GM18873 (cell line): ENCODE data around the gene LRIG1.
"Not testable (repeated sequence)": the region's sequence is repeated elsewhere in the genome, so short reads cannot be mapped to it uniquely, and the experiment has no call there.

ENCODE experiments used
- ATAC-seq: cut with Tn5 transposase; IDR thresholded peaks from one replicate; pipeline ENCODE4 v1.9.1; 2021; ENCODE audit warnings: mild to moderate bottlenecking, moderate library complexity, moderate number of reproducible peaks; ENCODE audit not compliant: unreplicated experiment, low FRiP score

The LRIG1 gene

GRCh38 chr3:66427951-66428474, 72.8 kb downstream of the LRIG1 start:
- no peak for ATAC-seq

GRCh38 chr3:66427352-66427751, 73.5 kb downstream of the LRIG1 start:
- ATAC-seq, result no peak

- no peak for ATAC-seq
Observed at GRCh38 chr3:66426135-66426534, 74.7 kb downstream of the LRIG1 start.

GRCh38 chr3:66425576-66426114, 75.2 kb downstream of the LRIG1 start:
- no peak for ATAC-seq

GRCh38 chr3:66425032-66425431, 75.8 kb downstream of the LRIG1 start:
- no peak for ATAC-seq

- no peak for ATAC-seq
Observed at GRCh38 chr3:66423791-66424190, 77.0 kb downstream of the LRIG1 start.

GRCh38 chr3:66421893-66422292, 78.9 kb downstream of the LRIG1 start:
- ATAC-seq, result not testable (repeated sequence)

- ATAC-seq, result not testable (repeated sequence)
Observed at GRCh38 chr3:66421144-66421543, 79.7 kb downstream of the LRIG1 start.

- ATAC-seq, result no peak
Observed at GRCh38 chr3:66419036-66419435, 81.8 kb downstream of the LRIG1 start.

GRCh38 chr3:66418475-66418931, 82.3 kb downstream of the LRIG1 start:
- ATAC-seq, result no peak

- no peak for ATAC-seq
Observed at GRCh38 chr3:66416556-66417304, 84.1 kb downstream of the LRIG1 start.

- ATAC-seq, result no peak
Observed at GRCh38 chr3:66415867-66416428, 84.9 kb downstream of the LRIG1 start.

- no peak for ATAC-seq
Observed at GRCh38 chr3:66414846-66415245, 86.0 kb downstream of the LRIG1 start.

- ATAC-seq, result no peak
Observed at GRCh38 chr3:66413151-66413751, 87.6 kb downstream of the LRIG1 start.

GRCh38 chr3:66411961-66412887, 88.6 kb downstream of the LRIG1 start:
- ATAC-seq, result no peak

- ATAC-seq, result no peak
Observed at GRCh38 chr3:66411474-66411873, 89.3 kb downstream of the LRIG1 start.

GRCh38 chr3:66410976-66411375, 89.8 kb downstream of the LRIG1 start:
- ATAC-seq, result no peak

GRCh38 chr3:66409771-66410754, 90.8 kb downstream of the LRIG1 start:
- ATAC-seq, result no peak

GRCh38 chr3:66407611-66408218, 93.1 kb downstream of the LRIG1 start:
- peak; percentile 73 for ATAC-seq
